Measurements from ENCODE around the gene ATP6V1E1.

ATP6V1E1 gene

GRCh38 chr22:17580441-17581031, 48.0 kb downstream of the ATP6V1E1 start:
- TF ChIP-seq, protein P1, sequence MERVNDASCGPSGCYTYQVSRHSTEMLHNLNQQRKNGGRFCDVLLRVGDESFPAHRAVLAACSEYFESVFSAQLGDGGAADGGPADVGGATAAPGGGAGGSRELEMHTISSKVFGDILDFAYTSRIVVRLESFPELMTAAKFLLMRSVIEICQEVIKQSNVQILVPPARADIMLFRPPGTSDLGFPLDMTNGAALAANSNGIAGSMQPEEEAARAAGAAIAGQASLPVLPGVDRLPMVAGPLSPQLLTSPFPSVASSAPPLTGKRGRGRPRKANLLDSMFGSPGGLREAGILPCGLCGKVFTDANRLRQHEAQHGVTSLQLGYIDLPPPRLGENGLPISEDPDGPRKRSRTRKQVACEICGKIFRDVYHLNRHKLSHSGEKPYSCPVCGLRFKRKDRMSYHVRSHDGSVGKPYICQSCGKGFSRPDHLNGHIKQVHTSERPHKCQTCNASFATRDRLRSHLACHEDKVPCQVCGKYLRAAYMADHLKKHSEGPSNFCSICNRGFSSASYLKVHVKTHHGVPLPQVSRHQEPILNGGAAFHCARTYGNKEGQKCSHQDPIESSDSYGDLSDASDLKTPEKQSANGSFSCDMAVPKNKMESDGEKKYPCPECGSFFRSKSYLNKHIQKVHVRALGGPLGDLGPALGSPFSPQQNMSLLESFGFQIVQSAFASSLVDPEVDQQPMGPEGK (CRISPR knock-in tag; IDR thresholded peaks at IDR 0.05; ENCODE audit: borderline replicate concordance) = no peak
- TF ChIP-seq BACH2 (CRISPR knock-in tag; IDR thresholded peaks at IDR 0.05; ENCODE audit: borderline replicate concordance) (no peak), ZC3H10 (CRISPR knock-in tag; IDR thresholded peaks at IDR 0.05) (no peak), ZNF8 (CRISPR knock-in tag; IDR thresholded peaks at IDR 0.05) (no peak), ARNTL (CRISPR knock-in tag; IDR thresholded peaks at IDR 0.05; ENCODE audit: borderline replicate concordance, low read depth) (no peak), ESRRG (CRISPR knock-in tag; IDR thresholded peaks at IDR 0.05) (no peak), TOX (CRISPR knock-in tag; IDR thresholded peaks at IDR 0.05; ENCODE audit: borderline replicate concordance) (no peak), ZFP30 (CRISPR knock-in tag; IDR thresholded peaks at IDR 0.05) (no peak)
- TF ChIP-seq, protein P2, sequence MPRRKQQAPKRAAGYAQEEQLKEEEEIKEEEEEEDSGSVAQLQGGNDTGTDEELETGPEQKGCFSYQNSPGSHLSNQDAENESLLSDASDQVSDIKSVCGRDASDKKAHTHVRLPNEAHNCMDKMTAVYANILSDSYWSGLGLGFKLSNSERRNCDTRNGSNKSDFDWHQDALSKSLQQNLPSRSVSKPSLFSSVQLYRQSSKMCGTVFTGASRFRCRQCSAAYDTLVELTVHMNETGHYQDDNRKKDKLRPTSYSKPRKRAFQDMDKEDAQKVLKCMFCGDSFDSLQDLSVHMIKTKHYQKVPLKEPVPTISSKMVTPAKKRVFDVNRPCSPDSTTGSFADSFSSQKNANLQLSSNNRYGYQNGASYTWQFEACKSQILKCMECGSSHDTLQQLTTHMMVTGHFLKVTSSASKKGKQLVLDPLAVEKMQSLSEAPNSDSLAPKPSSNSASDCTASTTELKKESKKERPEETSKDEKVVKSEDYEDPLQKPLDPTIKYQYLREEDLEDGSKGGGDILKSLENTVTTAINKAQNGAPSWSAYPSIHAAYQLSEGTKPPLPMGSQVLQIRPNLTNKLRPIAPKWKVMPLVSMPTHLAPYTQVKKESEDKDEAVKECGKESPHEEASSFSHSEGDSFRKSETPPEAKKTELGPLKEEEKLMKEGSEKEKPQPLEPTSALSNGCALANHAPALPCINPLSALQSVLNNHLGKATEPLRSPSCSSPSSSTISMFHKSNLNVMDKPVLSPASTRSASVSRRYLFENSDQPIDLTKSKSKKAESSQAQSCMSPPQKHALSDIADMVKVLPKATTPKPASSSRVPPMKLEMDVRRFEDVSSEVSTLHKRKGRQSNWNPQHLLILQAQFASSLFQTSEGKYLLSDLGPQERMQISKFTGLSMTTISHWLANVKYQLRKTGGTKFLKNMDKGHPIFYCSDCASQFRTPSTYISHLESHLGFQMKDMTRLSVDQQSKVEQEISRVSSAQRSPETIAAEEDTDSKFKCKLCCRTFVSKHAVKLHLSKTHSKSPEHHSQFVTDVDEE (CRISPR knock-in tag; IDR thresholded peaks at IDR 0.05) = no peak
- no peak for ATAC-seq

GRCh38 chr22:17579535-17579981, 49.0 kb downstream of the ATP6V1E1 start:
- no peak for ATAC-seq
- TF ChIP-seq GLIS3 (CRISPR knock-in tag; IDR thresholded peaks at IDR 0.05) (no peak), ZC3H10 (CRISPR knock-in tag; IDR thresholded peaks at IDR 0.05) (no peak), ZNF8 (CRISPR knock-in tag; IDR thresholded peaks at IDR 0.05) (no peak), PPARA (CRISPR knock-in tag; IDR thresholded peaks at IDR 0.05; ENCODE audit: borderline replicate concordance) (no peak), ZFP3 (CRISPR knock-in tag; IDR thresholded peaks at IDR 0.05) (no peak), ISL1 (CRISPR knock-in tag; IDR thresholded peaks at IDR 0.05) (no peak), POU6F1 (CRISPR knock-in tag; IDR thresholded peaks at IDR 0.05; ENCODE audit: borderline replicate concordance, low read depth) (no peak), RARB (CRISPR knock-in tag; IDR thresholded peaks at IDR 0.05) (no peak), ARNTL (CRISPR knock-in tag; IDR thresholded peaks at IDR 0.05; ENCODE audit: borderline replicate concordance, low read depth) (no peak)
- TF ChIP-seq, protein P2 (CRISPR knock-in tag; IDR thresholded peaks at IDR 0.05) = no peak
- TF ChIP-seq, protein P3, sequence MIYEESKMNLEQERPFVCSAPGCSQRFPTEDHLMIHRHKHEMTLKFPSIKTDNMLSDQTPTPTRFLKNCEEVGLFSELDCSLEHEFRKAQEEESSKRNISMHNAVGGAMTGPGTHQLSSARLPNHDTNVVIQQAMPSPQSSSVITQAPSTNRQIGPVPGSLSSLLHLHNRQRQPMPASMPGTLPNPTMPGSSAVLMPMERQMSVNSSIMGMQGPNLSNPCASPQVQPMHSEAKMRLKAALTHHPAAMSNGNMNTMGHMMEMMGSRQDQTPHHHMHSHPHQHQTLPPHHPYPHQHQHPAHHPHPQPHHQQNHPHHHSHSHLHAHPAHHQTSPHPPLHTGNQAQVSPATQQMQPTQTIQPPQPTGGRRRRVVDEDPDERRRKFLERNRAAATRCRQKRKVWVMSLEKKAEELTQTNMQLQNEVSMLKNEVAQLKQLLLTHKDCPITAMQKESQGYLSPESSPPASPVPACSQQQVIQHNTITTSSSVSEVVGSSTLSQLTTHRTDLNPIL (CRISPR knock-in tag; IDR thresholded peaks at IDR 0.05; ENCODE audit: low read depth) = no peak
- TF ChIP-seq, protein P1 (CRISPR knock-in tag; IDR thresholded peaks at IDR 0.05; ENCODE audit: borderline replicate concordance) = no peak
- TF ChIP-seq, protein P4, sequence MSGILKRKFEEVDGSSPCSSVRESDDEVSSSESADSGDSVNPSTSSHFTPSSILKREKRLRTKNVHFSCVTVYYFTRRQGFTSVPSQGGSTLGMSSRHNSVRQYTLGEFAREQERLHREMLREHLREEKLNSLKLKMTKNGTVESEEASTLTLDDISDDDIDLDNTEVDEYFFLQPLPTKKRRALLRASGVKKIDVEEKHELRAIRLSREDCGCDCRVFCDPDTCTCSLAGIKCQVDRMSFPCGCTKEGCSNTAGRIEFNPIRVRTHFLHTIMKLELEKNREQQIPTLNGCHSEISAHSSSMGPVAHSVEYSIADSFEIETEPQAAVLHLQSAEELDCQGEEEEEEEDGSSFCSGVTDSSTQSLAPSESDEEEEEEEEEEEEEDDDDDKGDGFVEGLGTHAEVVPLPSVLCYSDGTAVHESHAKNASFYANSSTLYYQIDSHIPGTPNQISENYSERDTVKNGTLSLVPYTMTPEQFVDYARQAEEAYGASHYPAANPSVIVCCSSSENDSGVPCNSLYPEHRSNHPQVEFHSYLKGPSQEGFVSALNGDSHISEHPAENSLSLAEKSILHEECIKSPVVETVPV (CRISPR knock-in tag; IDR thresholded peaks at IDR 0.05) = no peak

Data from SK-N-SH treated with all-trans-retinoic acid at 6 μM for 48 hours (cell line).